ENCODE results near the gene RNF186.

RNF186 gene

DNA sequence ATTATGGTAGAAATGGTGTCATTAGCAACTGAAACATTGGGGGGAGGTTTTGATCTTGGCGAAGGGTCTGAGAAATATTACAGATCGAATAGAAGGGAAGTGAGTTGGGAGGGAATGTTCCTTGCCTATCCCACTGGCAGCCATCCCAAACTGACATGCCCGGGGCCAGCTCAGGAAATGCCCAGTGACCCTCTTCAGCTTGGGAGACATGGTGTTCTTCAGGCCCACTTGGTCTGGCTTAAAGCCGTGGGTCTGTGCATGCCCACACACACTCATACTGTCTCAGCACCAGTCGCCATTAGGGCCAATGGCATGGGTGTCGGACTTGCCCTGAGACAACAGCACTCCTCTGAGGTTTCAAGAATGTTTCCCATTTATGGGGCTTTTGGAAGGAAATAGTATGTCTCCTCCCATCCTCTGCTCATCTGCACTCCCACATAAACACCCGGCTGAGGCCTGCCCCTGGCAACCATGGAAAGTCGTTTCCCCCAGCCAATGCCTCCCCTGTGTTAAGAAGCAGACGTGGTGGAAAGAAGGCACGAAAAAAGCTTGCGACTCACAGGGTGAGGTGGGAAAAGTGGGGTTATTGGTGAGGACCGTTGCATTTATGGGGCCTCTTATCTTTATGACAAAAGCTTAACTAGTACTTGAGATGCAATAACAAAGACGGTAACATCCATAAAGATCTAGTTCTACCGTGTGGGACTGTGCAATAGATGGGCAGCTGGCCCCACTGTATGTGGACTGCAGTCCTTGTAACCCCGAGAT is 2.0 kb downstream of the RNF186 start:
- no peak for ATAC-seq
- no peak for TF ChIP-seq OSR1 (CRISPR knock-in tag; IDR thresholded peaks at IDR 0.05)
- no peak for TF ChIP-seq CREB5 (CRISPR knock-in tag; IDR thresholded peaks at IDR 0.05; ENCODE audit: low read depth)
- TF ChIP-seq ZC3H10 (CRISPR knock-in tag; IDR thresholded peaks at IDR 0.05) = no peak

GRCh38 chr1:19811206-19811851 is 3.8 kb downstream of the RNF186 start:
- ATAC-seq = peak; percentile 96

DNA sequence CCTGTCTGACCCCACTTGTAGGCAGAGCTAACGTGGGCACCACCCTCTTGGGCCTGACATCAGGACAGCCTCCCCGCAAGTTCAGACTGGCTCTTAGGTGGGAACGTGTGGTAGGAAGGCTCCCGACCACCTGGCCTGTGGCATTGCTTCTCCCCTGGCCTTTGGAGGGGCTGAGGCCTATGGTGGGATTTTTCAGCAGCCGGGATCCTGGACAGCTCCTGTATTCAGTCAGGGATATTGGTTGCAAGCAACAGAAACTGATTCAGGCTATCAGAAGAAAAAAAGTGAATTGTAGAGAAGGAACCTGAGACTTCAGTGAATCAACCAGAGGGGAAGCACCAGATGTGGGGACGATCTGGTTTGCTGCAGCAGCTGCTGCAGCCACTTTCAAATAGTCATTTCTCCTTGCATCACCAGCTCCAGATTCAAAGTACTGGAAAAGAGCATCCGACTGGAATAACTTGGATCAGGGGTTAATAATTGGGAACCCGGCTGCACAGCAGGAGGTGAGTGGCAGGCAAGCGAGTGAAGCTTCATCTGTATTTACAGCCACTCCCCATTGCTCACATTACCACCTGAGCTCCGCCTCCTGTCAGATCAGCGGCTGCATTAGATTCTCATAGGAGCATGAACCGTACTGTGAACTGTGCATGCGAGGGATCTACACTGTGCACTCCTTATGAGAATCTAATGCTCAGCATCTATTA is 5.9 kb downstream of the RNF186 start:
- no peak for ATAC-seq
- TF ChIP-seq ESRRG (CRISPR knock-in tag; IDR thresholded peaks at IDR 0.05) (no peak), SNAI2 (CRISPR knock-in tag; IDR thresholded peaks at IDR 0.05) (no peak), TCF4 (CRISPR knock-in tag; IDR thresholded peaks at IDR 0.05; ENCODE audit: borderline replicate concordance) (no peak), OSR1 (CRISPR knock-in tag; IDR thresholded peaks at IDR 0.05) (no peak), ISL1 (CRISPR knock-in tag; IDR thresholded peaks at IDR 0.05) (no peak), ZNF70 (CRISPR knock-in tag; IDR thresholded peaks at IDR 0.05) (no peak), TOX (CRISPR knock-in tag; IDR thresholded peaks at IDR 0.05; ENCODE audit: borderline replicate concordance) (no peak), CREB5 (CRISPR knock-in tag; IDR thresholded peaks at IDR 0.05; ENCODE audit: low read depth) (no peak)
- TF ChIP-seq, protein P1, sequence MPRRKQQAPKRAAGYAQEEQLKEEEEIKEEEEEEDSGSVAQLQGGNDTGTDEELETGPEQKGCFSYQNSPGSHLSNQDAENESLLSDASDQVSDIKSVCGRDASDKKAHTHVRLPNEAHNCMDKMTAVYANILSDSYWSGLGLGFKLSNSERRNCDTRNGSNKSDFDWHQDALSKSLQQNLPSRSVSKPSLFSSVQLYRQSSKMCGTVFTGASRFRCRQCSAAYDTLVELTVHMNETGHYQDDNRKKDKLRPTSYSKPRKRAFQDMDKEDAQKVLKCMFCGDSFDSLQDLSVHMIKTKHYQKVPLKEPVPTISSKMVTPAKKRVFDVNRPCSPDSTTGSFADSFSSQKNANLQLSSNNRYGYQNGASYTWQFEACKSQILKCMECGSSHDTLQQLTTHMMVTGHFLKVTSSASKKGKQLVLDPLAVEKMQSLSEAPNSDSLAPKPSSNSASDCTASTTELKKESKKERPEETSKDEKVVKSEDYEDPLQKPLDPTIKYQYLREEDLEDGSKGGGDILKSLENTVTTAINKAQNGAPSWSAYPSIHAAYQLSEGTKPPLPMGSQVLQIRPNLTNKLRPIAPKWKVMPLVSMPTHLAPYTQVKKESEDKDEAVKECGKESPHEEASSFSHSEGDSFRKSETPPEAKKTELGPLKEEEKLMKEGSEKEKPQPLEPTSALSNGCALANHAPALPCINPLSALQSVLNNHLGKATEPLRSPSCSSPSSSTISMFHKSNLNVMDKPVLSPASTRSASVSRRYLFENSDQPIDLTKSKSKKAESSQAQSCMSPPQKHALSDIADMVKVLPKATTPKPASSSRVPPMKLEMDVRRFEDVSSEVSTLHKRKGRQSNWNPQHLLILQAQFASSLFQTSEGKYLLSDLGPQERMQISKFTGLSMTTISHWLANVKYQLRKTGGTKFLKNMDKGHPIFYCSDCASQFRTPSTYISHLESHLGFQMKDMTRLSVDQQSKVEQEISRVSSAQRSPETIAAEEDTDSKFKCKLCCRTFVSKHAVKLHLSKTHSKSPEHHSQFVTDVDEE (CRISPR knock-in tag; IDR thresholded peaks at IDR 0.05) = no peak

More at GRCh38 chr1:19811206-19811851, 3.8 kb downstream of the RNF186 start:
- no peak for TF ChIP-seq ZNF8 (CRISPR knock-in tag; IDR thresholded peaks at IDR 0.05)
- no peak for TF ChIP-seq CSDC2 (CRISPR knock-in tag; IDR thresholded peaks at IDR 0.05)

DNA sequence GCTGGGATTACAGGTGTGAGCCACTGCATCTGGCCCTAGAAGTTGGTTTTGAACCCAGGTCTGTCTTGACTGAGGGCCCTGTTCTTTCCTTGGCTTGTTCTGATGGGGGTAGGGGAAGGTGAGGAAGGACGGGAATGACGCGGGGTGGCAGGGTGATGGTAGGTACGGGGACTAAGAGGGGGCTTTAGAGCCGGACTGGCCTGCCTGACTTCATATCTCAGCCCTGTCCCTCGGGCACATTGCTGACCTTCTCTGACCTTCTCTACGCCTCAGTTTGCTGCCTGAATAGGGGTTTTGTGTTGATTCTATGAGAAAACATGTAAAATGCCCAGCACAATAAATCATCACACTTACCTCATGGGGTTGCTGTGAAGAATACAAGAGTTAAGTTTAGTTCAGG is 6.7 kb downstream of the RNF186 start:
- no peak for ATAC-seq
- TF ChIP-seq POU6F1 (CRISPR knock-in tag; IDR thresholded peaks at IDR 0.05; ENCODE audit: borderline replicate concordance, low read depth) = no peak
- TF ChIP-seq ZNF70 (CRISPR knock-in tag; IDR thresholded peaks at IDR 0.05) = no peak
- TF ChIP-seq TCF4 (CRISPR knock-in tag; IDR thresholded peaks at IDR 0.05; ENCODE audit: borderline replicate concordance) = no peak
- TF ChIP-seq CREB5 (CRISPR knock-in tag; IDR thresholded peaks at IDR 0.05; ENCODE audit: low read depth) = no peak
- no peak for TF ChIP-seq ZNF565 (CRISPR knock-in tag; conservative IDR thresholded peaks at IDR 0.05; ENCODE audit: low read depth)
- TF ChIP-seq ZFP3 (CRISPR knock-in tag; IDR thresholded peaks at IDR 0.05) = no peak
- no peak for TF ChIP-seq ARNTL (CRISPR knock-in tag; IDR thresholded peaks at IDR 0.05; ENCODE audit: borderline replicate concordance, low read depth)
- no peak for TF ChIP-seq PATZ1 (CRISPR knock-in tag; IDR thresholded peaks at IDR 0.05; ENCODE audit: borderline replicate concordance)

All from SK-N-SH treated with all-trans-retinoic acid at 6 μM for 48 hours (cell line).